COLO829 (cell line): Measurements from ENCODE around the gene TRAF7.

ENCODE experiments used
- DNase-seq: peaks from one replicate; pipeline ENCODE4 v3.0.0; 2012; ENCODE audit warnings: low spot score

TRAF7 gene

GRCh38 chr16:2181952-2182351 is 26.4 kb downstream of the TRAF7 start:
- DNase-seq: no peak

- DNase-seq: no peak
These were observed 28.1 kb downstream of the TRAF7 start for GRCh38 chr16:2183671-2184070.

- DNase-seq: no peak
These were observed 28.8 kb downstream of the TRAF7 start for GRCh38 chr16:2184346-2184745.

GRCh38 chr16:2184962-2185361 is 29.4 kb downstream of the TRAF7 start:
- no peak for DNase-seq

GRCh38 chr16:2186064-2186463 is 30.5 kb downstream of the TRAF7 start:
- no peak for DNase-seq

- DNase-seq: no peak
These were observed 30.9 kb downstream of the TRAF7 start for GRCh38 chr16:2186505-2186904.

GRCh38 chr16:2187212-2187611 is 31.6 kb downstream of the TRAF7 start:
- DNase-seq: no peak

GRCh38 chr16:2188395-2188794 is 32.8 kb downstream of the TRAF7 start:
- no peak for DNase-seq

- DNase-seq: no peak
These were observed 33.8 kb downstream of the TRAF7 start for GRCh38 chr16:2189252-2189893.

- no peak for DNase-seq
These were observed 34.5 kb downstream of the TRAF7 start for GRCh38 chr16:2190002-2190658.

GRCh38 chr16:2190659-2191445 is 35.3 kb downstream of the TRAF7 start:
- DNase-seq: no peak

- no peak for DNase-seq
These were observed 35.8 kb downstream of the TRAF7 start for GRCh38 chr16:2191446-2191706.

- DNase-seq: no peak
These were observed 38.7 kb downstream of the TRAF7 start for GRCh38 chr16:2194166-2194834.

- DNase-seq: no peak
These were observed 39.3 kb downstream of the TRAF7 start for GRCh38 chr16:2194852-2195321.

GRCh38 chr16:2195322-2196161 is 40.0 kb downstream of the TRAF7 start:
- DNase-seq: no peak

- no peak for DNase-seq
These were observed 40.8 kb downstream of the TRAF7 start, which contains the start of gene CASKIN1 for GRCh38 chr16:2196162-2196980. Gene CASKIN1 (minus strand): TSS chr16:2196605. CDS start chr16:2196432, 173 bp downstream.

- no peak for DNase-seq
These were observed 41.5 kb downstream of the TRAF7 start for GRCh38 chr16:2196981-2197511.

- no peak for DNase-seq
These were observed 42.2 kb downstream of the TRAF7 start for GRCh38 chr16:2197765-2198164.

- DNase-seq: no peak
These were observed 42.7 kb downstream of the TRAF7 start for GRCh38 chr16:2198283-2198682.

GRCh38 chr16:2199095-2199494 is 43.5 kb downstream of the TRAF7 start:
- no peak for DNase-seq
